NCI-H2107 treated with DMSO at 0.1 percent for 48 hours (cell line): ENCODE data around the gene KBTBD13.

Experiments used
- DNase-seq: peaks from one replicate; lab custom pipeline; 2025; ENCODE audit not compliant: unreplicated experiment; lab: John Stamatoyannopoulos, UW

Gene KBTBD13

GRCh38 chr15:65051266-65051665 lies 25.3 kb upstream of the KBTBD13 start:
- no peak for DNase-seq

- DNase-seq = no peak
These were observed 23.6 kb upstream of the KBTBD13 start for GRCh38 chr15:65052956-65053355.

GRCh38 chr15:65054333-65055200 lies 22.0 kb upstream of the KBTBD13 start:
- peak; percentile 2 for DNase-seq

- no peak for DNase-seq
These were observed 21.2 kb upstream of the KBTBD13 start for GRCh38 chr15:65055201-65055870.

GRCh38 chr15:65056106-65056505 lies 20.4 kb upstream of the KBTBD13 start:
- no peak for DNase-seq

- DNase-seq = no peak
These were observed 19.5 kb upstream of the KBTBD13 start for GRCh38 chr15:65056868-65057548.

GRCh38 chr15:65057549-65057940 lies 19.0 kb upstream of the KBTBD13 start:
- DNase-seq = no peak

- no peak for DNase-seq
These were observed 17.9 kb upstream of the KBTBD13 start for GRCh38 chr15:65058394-65059368.

GRCh38 chr15:65059369-65059750 lies 17.2 kb upstream of the KBTBD13 start:
- no peak for DNase-seq

- DNase-seq = no peak
These were observed 16.5 kb upstream of the KBTBD13 start for GRCh38 chr15:65059931-65060596.

GRCh38 chr15:65060641-65061397 lies 15.7 kb upstream of the KBTBD13 start:
- DNase-seq = no peak

- no peak for DNase-seq
These were observed 14.5 kb upstream of the KBTBD13 start for GRCh38 chr15:65062061-65062460.

- DNase-seq = no peak
These were observed 13.8 kb upstream of the KBTBD13 start for GRCh38 chr15:65062726-65063125.

GRCh38 chr15:65066001-65066634 lies 10.4 kb upstream of the KBTBD13 start:
- DNase-seq = no peak

- no peak for DNase-seq
These were observed 9.8 kb upstream of the KBTBD13 start for GRCh38 chr15:65066635-65067316.

- DNase-seq = no peak
These were observed 9.3 kb upstream of the KBTBD13 start for GRCh38 chr15:65067317-65067644.

- DNase-seq = no peak
These were observed 8.7 kb upstream of the KBTBD13 start, which contains the start of gene RASL12 for GRCh38 chr15:65067645-65068402. Gene RASL12, minus strand, starts transcription at chr15:65067991. Its CDS starts 156 bp downstream, at chr15:65067835.

- DNase-seq = no peak
These were observed 8.2 kb upstream of the KBTBD13 start for GRCh38 chr15:65068403-65068788.
